Fibroblast of villous mesenchyme (primary cell): ENCODE measurements around the gene OTOP2. TPM values are rescaled to one million over a fixed set of nuclear protein-coding genes. Genes with fewer than 3 reads are reported as not detected.

ENCODE experiments used
- DNase-seq: peaks from one replicate; pipeline ENCODE4 v3.0.0-alpha.2; 2010; ENCODE audit warnings: low read depth
- H3K4me3 ChIP-seq: 2 replicates; pipeline ENCODE4 v1.5.1; 2011; ENCODE audit warnings: low read depth, mild to moderate bottlenecking, low read length
- CTCF ChIP-seq: IDR thresholded peaks from 2 replicates; pipeline ENCODE4 v1.5.1; 2012; ENCODE audit warnings: low read depth, mild to moderate bottlenecking, low read length; ENCODE audit not compliant: insufficient read depth
- total RNA-seq: library from RNA; depleted of rRNA; stranded (reverse); fragments of >200 nt; gene quantifications from 2 replicates; pipeline ENCODE4 v1.2.3, GENCODE V29; 2012

Gene OTOP2
- total RNA-seq, 1 donor: not detected

GRCh38 chr17:74921769-74922168, 2.3 kb upstream of the OTOP2 start:
- no peak for TF ChIP-seq CTCF
- no peak overlapping the region for H3K4me3 ChIP-seq
- DNase-seq: no peak

- no peak overlapping the region for H3K4me3 ChIP-seq
- no peak for TF ChIP-seq CTCF
- no peak for DNase-seq
These were observed 1.9 kb upstream of the OTOP2 start for GRCh38 chr17:74922172-74922571.

- DNase-seq: no peak
- H3K4me3 ChIP-seq: peak within 1 kb of the TSS; percentile 27
- no peak for TF ChIP-seq CTCF
These were observed 1.2 kb upstream of the OTOP2 start, which contains the start of gene USH1G for GRCh38 chr17:74922694-74923537. TSS of gene USH1G (minus strand) at chr17:74923255. CDS start at chr17:74923073, 182 bp downstream.

GRCh38 chr17:74923538-74924249, 379 bp upstream of the OTOP2 start:
- peak; percentile 55 for TF ChIP-seq CTCF
- peak; percentile 30 for DNase-seq
- H3K4me3 ChIP-seq: peak overlapping the region; percentile 27

GRCh38 chr17:74925242-74925641, 1.2 kb downstream of the OTOP2 start:
- no peak overlapping the region for H3K4me3 ChIP-seq
- no peak for TF ChIP-seq CTCF
- no peak for DNase-seq

GRCh38 chr17:74928786-74929185, 4.7 kb downstream of the OTOP2 start:
- no peak overlapping the region for H3K4me3 ChIP-seq
- DNase-seq: no peak
- TF ChIP-seq CTCF: no peak
